Left lung (tissue), 10 donors: ENCODE measurements around the gene DST. TPM values are rescaled to one million over a fixed set of nuclear protein-coding genes. Genes with fewer than 3 reads are reported as not detected.

Source experiments
- ATAC-seq: fragments of 200-7000 bp; cut with Tn5 transposase; one replicate; pipeline ENCODE4 v1.9.1; 2020; ENCODE audit warnings: moderate library complexity
- DNase-seq, 4 donors: peaks; one replicate each; pipeline ENCODE4 v3.0.0-alpha.2; 2013 to 2020
- H3K27ac ChIP-seq, 2 donors: fragments of 200-600 bp; sonication (generic) in 1 of 2; one replicate each; pipeline versions ENCODE4 v1.5.0 to v1.8.0; 2020 to 2021
- H3K27me3 ChIP-seq, 2 donors: fragments of 200-600 bp; sonication (generic) in 1 of 2; one replicate each; pipeline versions ENCODE4 v1.5.0 to v1.8.0; 2020 to 2021
- H3K36me3 ChIP-seq, 2 donors: fragments of 200-600 bp; sonication (generic) in 1 of 2; one replicate each; pipeline versions ENCODE4 v1.5.0 to v1.8.0; 2020 to 2021
- H3K4me1 ChIP-seq, 2 donors: fragments of 200-600 bp; one replicate each; pipeline ENCODE4 v1.8.0; 2021
- H3K4me3 ChIP-seq, 2 donors: fragments of 200-600 bp; sonication (generic) in 1 of 2; one replicate each; pipeline versions ENCODE4 v1.5.0 to v1.8.0; 2020 to 2021; ENCODE audit warnings: mild to moderate bottlenecking in 1 of 2
- H3K9me3 ChIP-seq, 2 donors: fragments of 200-600 bp; sonication (generic) in 1 of 2; one replicate each; pipeline versions ENCODE4 v1.5.0 to v1.8.0; 2020 to 2021
- CTCF ChIP-seq, 2 donors: fragments of 200-600 bp; sonication (generic) in 1 of 2; IDR thresholded peaks; one replicate each; pipeline versions ENCODE4 v1.5.0 to v1.8.0; 2021; ENCODE audit warnings: antibody characterized with exemption in 2 of 2
- intact Hi-C, 2 donors: fragments of 100-400 bp; cut with DNase I; formaldehyde crosslinking; loops; one replicate each; pipeline versions ENCODE4 v1.11.2 to v1.14.2; 2022
- polyA plus RNA-seq, 6 donors: library from polyadenylated mRNA; unstranded; fragments of 120-200 nt; gene quantifications; one replicate each; pipeline ENCODE4 v1.2.1, GENCODE V29; 2013; ENCODE audit not compliant: insufficient read length in 6 of 6
- total RNA-seq, 2 donors: library from RNA; stranded (reverse); fragmentation: NEBNext Ultra II Directional; extraction: Animal tissue kit (Norgen Biotek cat#: 25700); gene quantifications; one replicate each; pipeline ENCODE4 v1.2.1, GENCODE V29; 2021
- donor health status: DM: no; HTN: yes; CAD: no.
- donor health status: DM: no; HTN: no; CAD: no.

DST gene
- total and polyA plus RNA-seq, 8 donors = 290 to 636 (median 504) TPM

GRCh38 chr6:56463443-56463842 is 179.2 kb downstream of the DST start:
- TF ChIP-seq CTCF (IDR thresholded peaks at IDR 0.05) = no peak
- Histone ChIP-seq H3K36me3 (peaks cover 0 to 46% of the 10 kb centered on the region in 2 donors), H3K9me3 (no peaks in the 10 kb centered on the region), H3K4me1 (no peaks in the 10 kb centered on the region), H3K27ac (no peak overlapping the region), H3K27me3 (no peaks in the 10 kb centered on the region), H3K4me3 (no peak overlapping the region)
- peak in 1 of 4 donors; percentile 57 for DNase-seq
- ATAC-seq = no peak
- intact Hi-C loops = no loop called here

GRCh38 chr6:56459030-56459805 is 183.5 kb downstream of the DST start:
- Histone ChIP-seq H3K27me3 (no peaks in the 10 kb centered on the region), H3K36me3 (peaks cover 0 to 29% of the 10 kb centered on the region in 2 donors), H3K4me3 (no peak overlapping the region), H3K4me1 (no peaks in the 10 kb centered on the region), H3K27ac (no peak overlapping the region), H3K9me3 (no peaks in the 10 kb centered on the region)
- TF ChIP-seq CTCF (IDR thresholded peaks at IDR 0.05) = no peak
- intact Hi-C loops = no loop called here
- ATAC-seq (no peak), DNase-seq (peak in 1 of 4 donors; percentile 41)

- TF ChIP-seq CTCF (IDR thresholded peaks at IDR 0.05) = no peak
- no peak overlapping the region for H3K4me3 ChIP-seq
- peaks cover 0 to 22% of the 10 kb centered on the region in 2 donors for H3K36me3 ChIP-seq
- H3K4me1 ChIP-seq = no peaks in the 10 kb centered on the region
- no peaks in the 10 kb centered on the region for H3K9me3 ChIP-seq
- H3K27ac ChIP-seq = no peak overlapping the region
- no peak for DNase-seq
- ATAC-seq = no peak
- no peaks in the 10 kb centered on the region for H3K27me3 ChIP-seq
- intact Hi-C loops = no loop called here
Observed at GRCh38 chr6:56458324-56458884, 184.3 kb downstream of the DST start.

- DNase-seq = no peak
- ATAC-seq = no peak
- Histone ChIP-seq H3K36me3 (peaks cover 0 to 13% of the 10 kb centered on the region in 2 donors), H3K4me3 (no peak overlapping the region), H3K9me3 (no peaks in the 10 kb centered on the region), H3K27ac (no peak overlapping the region), H3K4me1 (no peaks in the 10 kb centered on the region), H3K27me3 (no peaks in the 10 kb centered on the region)
- no peak for TF ChIP-seq CTCF (IDR thresholded peaks at IDR 0.05)
- intact Hi-C loops = no loop called here
Observed at GRCh38 chr6:56456785-56457184, 185.9 kb downstream of the DST start.

GRCh38 chr6:56450882-56451739 is 191.6 kb downstream of the DST start:
- ATAC-seq = no peak
- H3K36me3 ChIP-seq = no peaks in the 10 kb centered on the region
- no peak overlapping the region for H3K4me3 ChIP-seq
- no peak overlapping the region for H3K27ac ChIP-seq
- H3K9me3 ChIP-seq = no peaks in the 10 kb centered on the region
- intact Hi-C loops = no loop called here
- TF ChIP-seq CTCF (IDR thresholded peaks at IDR 0.05) = no peak
- no peaks in the 10 kb centered on the region for H3K27me3 ChIP-seq
- DNase-seq = peak in 2 of 4 donors; percentile 51 to 80
- H3K4me1 ChIP-seq = no peaks in the 10 kb centered on the region
